HepG2 (cell line): ENCODE measurements around the gene RTEL1. TPM values are rescaled to one million over a fixed set of nuclear protein-coding genes. Genes with fewer than 3 reads are reported as not detected.

Experiments used
- ATAC-seq: fragments of 200-7000 bp; cut with Tn5 transposase; 3 replicates; pipeline ENCODE4 v1.9.1; 2020; ENCODE audit warnings: mild to moderate bottlenecking, moderate library complexity
- BruUV-seq: library from RNA; stranded (reverse); fragments of 400-500 nt; replicated peaks from 2 replicates; lab custom pipeline; 2021; lab: Mats Ljungman, UMichigan
- CTCF ChIA-PET: fragments of 300-600 bp; formaldehyde crosslinking; extraction: SDS; loops from one replicate; lab custom pipeline; 2021; ENCODE audit warnings: low total read pairs, inconsistent platforms, low intra/inter-chr PET ratio; lab: Yijun Ruan, JAX
- POLR2A ChIA-PET: fragments of 350-600 bp; sonication (Branson Sonifier 250); formaldehyde crosslinking; loops from one replicate; lab custom pipeline; 2020; ENCODE audit warnings: antibody characterized with exemption, inconsistent platforms; lab: Yijun Ruan, JAX
- DNase-seq: peaks from one replicate; pipeline ENCODE4 v3.0.0-alpha.2; 2015; ENCODE audit warnings: low spot score
- FAIRE-seq: peaks from 3 replicates; lab custom pipeline; 2011; peaks lifted over from hg19 to GRCh38; lab: Jason Lieb, UNC
- H2AFZ ChIP-seq: one replicate; pipeline ENCODE4 v1.6.1; 2011; ENCODE audit warnings: low read length, inconsistent platforms
- H3K27ac ChIP-seq: fragments of 300-600 bp; 3 replicates; pipeline ENCODE4 v1.8.0; 2011; ENCODE audit warnings: mixed run types, mild to moderate bottlenecking, mixed read lengths, low read length, inconsistent platforms; ENCODE audit not compliant: insufficient read depth; ENCODE audit errors: extremely low read length
- H3K27me3 ChIP-seq, 2 experiments: fragments of 200-600 bp in 1 of 2; 2 replicates in 1 of 2; 3 replicates in 1 of 2; pipeline versions ENCODE4 v1.6.0 to v1.8.0; 2011; ENCODE audit warnings: low read length in 2 of 2, mild to moderate bottlenecking in 2 of 2, moderate library complexity in 2 of 2, inconsistent platforms in 1 of 2; ENCODE audit not compliant: insufficient read depth in 2 of 2, control insufficient read depth in 1 of 2
- H3K36me3 ChIP-seq, 2 experiments: fragments of 200-600 bp in 1 of 2; replicated peaks in 1 of 2; 2 replicates in 1 of 2; 3 replicates in 1 of 2; pipeline versions ENCODE4 v1.5.1 to v1.8.0; 2011; ENCODE audit warnings: low read length in 2 of 2, inconsistent platforms in 1 of 2; ENCODE audit not compliant: insufficient read depth in 2 of 2, control insufficient read depth in 1 of 2
- H3K4me1 ChIP-seq: 2 replicates; pipeline ENCODE4 v1.5.1; 2012; ENCODE audit warnings: low read length, inconsistent platforms; ENCODE audit not compliant: insufficient read depth
- H3K4me2 ChIP-seq: 2 replicates; pipeline ENCODE4 v1.6.0; 2011; ENCODE audit warnings: low read depth, low read length, inconsistent platforms
- H3K4me3 ChIP-seq, 3 experiments: fragments of 200-600 bp in 1 of 3; sonication (generic), shearing (Covaris generic) in 1 of 3; replicated peaks in 1 of 3; 2 replicates each; pipeline ENCODE4 v1.5.1; 2011 to 2016; ENCODE audit warnings: low read length in 3 of 3, inconsistent platforms in 2 of 3, low read depth in 2 of 3, mild to moderate bottlenecking in 2 of 3, control low read depth in 1 of 3, mixed read lengths in 1 of 3; ENCODE audit not compliant: insufficient read depth in 1 of 3
- H3K79me2 ChIP-seq: one replicate; pipeline ENCODE4 v1.6.1; 2011; ENCODE audit warnings: low read length, inconsistent platforms; ENCODE audit not compliant: insufficient read depth
- H3K9ac ChIP-seq: 2 replicates; pipeline ENCODE4 v1.6.0; 2011; ENCODE audit warnings: mild to moderate bottlenecking, low read depth, low read length, inconsistent platforms; ENCODE audit not compliant: insufficient read depth
- H3K9me3 ChIP-seq: 2 replicates; pipeline ENCODE4 v1.5.1; 2012; ENCODE audit warnings: mild to moderate bottlenecking, low read length
- H4K20me1 ChIP-seq: 2 replicates; pipeline ENCODE4 v1.6.0; 2011; ENCODE audit warnings: inconsistent platforms, mild to moderate bottlenecking, low read length, moderate library complexity; ENCODE audit not compliant: insufficient read depth
- AKNA ChIP-seq: sonication (generic); formaldehyde crosslinking; IDR thresholded peaks from 2 replicates; pipeline ENCODE4 v1.4.0; 2020; ENCODE audit warnings: missing genetic modification reagents, borderline replicate concordance
- ARNT ChIP-seq: fragments of 450-650 bp; IDR thresholded peaks from 2 replicates; pipeline ENCODE4 v1.6.1; 2017
- ASH2L ChIP-seq: fragments of 300-600, 200-600 bp; sonication (generic); IDR thresholded peaks from 2 replicates; pipeline ENCODE4 v1.7.0; 2017; ENCODE audit warnings: low read depth, mild to moderate bottlenecking, moderate library complexity, mixed read lengths, low read length; ENCODE audit not compliant: insufficient read length
- E2F2 ChIP-seq: sonication (generic); formaldehyde crosslinking; IDR thresholded peaks from 2 replicates; pipeline ENCODE4 v1.4.0; 2020; ENCODE audit warnings: missing genetic modification reagents, borderline replicate concordance
- HMG20B ChIP-seq: conservative IDR thresholded peaks from 2 replicates; pipeline ENCODE4 v1.6.1; 2016; ENCODE audit warnings: missing genetic modification reagents, missing compliant biosample characterization
- THAP11 ChIP-seq: IDR thresholded peaks from 2 replicates; pipeline ENCODE4 v1.6.1; 2016; ENCODE audit warnings: missing biosample characterization, missing genetic modification reagents
- U2AF2 ChIP-seq: fragments of 200-400 bp; formaldehyde crosslinking; IDR thresholded peaks from 2 replicates; pipeline ENCODE4 v1.6.1; 2017; ENCODE audit warnings: low read depth, mild to moderate bottlenecking, low read length
- ZBED4 ChIP-seq: sonication (generic); formaldehyde crosslinking; IDR thresholded peaks from 2 replicates; pipeline ENCODE4 v1.4.0; 2020; ENCODE audit warnings: missing genetic modification reagents, borderline replicate concordance
- ZNF136 ChIP-seq: sonication (generic); formaldehyde crosslinking; IDR thresholded peaks from 2 replicates; pipeline ENCODE4 v1.8.1; 2022; ENCODE audit warnings: low read depth, mild to moderate bottlenecking, moderate library complexity, missing genetic modification reagents
- ZNF414 ChIP-seq: sonication (generic); formaldehyde crosslinking; IDR thresholded peaks from 2 replicates; pipeline ENCODE4 v1.5.0; 2020; ENCODE audit warnings: missing genetic modification reagents
- ZNF460 ChIP-seq: sonication (generic); formaldehyde crosslinking; IDR thresholded peaks from 2 replicates; pipeline ENCODE4 v1.5.1; 2020; ENCODE audit warnings: missing genetic modification reagents, mild to moderate bottlenecking, borderline replicate concordance
- WGBS: methylation state at CpG from one replicate; pipeline ENCODE4 v1.1.6; 2017; ENCODE audit warnings: low lambda C conversion rate; 5-methylcytosine and 5-hydroxymethylcytosine counted together
- in situ Hi-C: cut with HindIII; loops from 2 replicates; pipeline ENCODE4 v1.10.0; 2017; ENCODE audit warnings: low pct_unique_long_range_greater_than_20kb; ENCODE audit not compliant: extremely low pct_ligation_motif_present
- intact Hi-C: fragments of 100-400 bp; cut with micrococcal nuclease; formaldehyde crosslinking; loops from one replicate; pipeline ENCODE4 v1.10.0; 2022; ENCODE audit not compliant: unreplicated experiment
- polyA plus RNA-seq, 8 experiments: library from polyadenylated mRNA; depleted of rRNA in 3 of 8; stranded (reverse) in 7 of 8; unstranded in 1 of 8; fragments of >200 nt; fragmentation: Illumina TruSeq in 4 of 8; extraction: Trizol in 4 of 8; gene quantifications; 2 replicates each; pipeline versions ENCODE4 v1.2.1 to v1.2.3, GENCODE V29; 2011 to 2016; ENCODE audit warnings: low read depth in 4 of 8, missing spikeins in 1 of 8, mixed read lengths in 1 of 8; ENCODE audit not compliant: insufficient read depth in 1 of 8
- total RNA-seq, 5 experiments: library from RNA; depleted of rRNA; stranded (reverse); fragments of >200 nt; fragmentation: Illumina TruSeq; extraction: Trizol; gene quantifications; 2 replicates each; pipeline ENCODE4 v1.2.3, GENCODE V29; 2016; ENCODE audit warnings: low read depth in 1 of 5

Gene RTEL1
- total and polyA plus RNA-seq, 2 of the 13 experiments (the other 11 are each of a cell fraction or from before 2014, with no cell fraction given): 21.8 to 36.4 TPM

GRCh38 chr20:63678071-63678470 is 20.0 kb downstream of the RTEL1 start:
- H3K9ac ChIP-seq: no peak overlapping the region
- in situ Hi-C loops: no loop called here
- WGBS: 91% methylated on average over 13 of the region's 13 CpGs
- TF ChIP-seq HMG20B (CRISPR knock-in tag) (no peak), AKNA (CRISPR knock-in tag) (no peak), ARNT (no peak), ZNF414 (no peak), ZNF460 (CRISPR knock-in tag) (no peak), ZBED4 (no peak), E2F2 (no peak), ZNF136 (CRISPR knock-in tag) (no peak), ASH2L (no peak), U2AF2 (no peak), THAP11 (CRISPR knock-in tag) (no peak)
- ChIA-PET POLR2A (no interaction called here), CTCF (no interaction called here)
- H3K27ac ChIP-seq: no peak overlapping the region
- H3K27me3 ChIP-seq: no peaks in the 10 kb centered on the region
- DNase-seq: no peak
- H2AFZ ChIP-seq: no peak overlapping the region
- ATAC-seq: no peak
- H3K79me2 ChIP-seq: no peaks in the 10 kb centered on the region
- H3K4me2 ChIP-seq: no peak overlapping the region
- H3K4me3 ChIP-seq: no peak overlapping the region
- no peak for FAIRE-seq
- intact Hi-C loops: no loop called here
- no peaks in the 10 kb centered on the region for H4K20me1 ChIP-seq
- H3K9me3 ChIP-seq: no peaks in the 10 kb centered on the region
- peaks cover 22 to 31% of the 10 kb centered on the region in 2 experiments; a peak in 4 of 5 replicates for H3K36me3 ChIP-seq
- peaks cover 7% of the 10 kb centered on the region for H3K4me1 ChIP-seq
- BruUV-seq: no TSS peak
